Keratinocyte (primary cell): Measurements from ENCODE around the gene CNTNAP5. TPM values are rescaled to one million over a fixed set of nuclear protein-coding genes. Genes with fewer than 3 reads are reported as not detected.

Source experiments
- DNase-seq: peaks from one replicate; pipeline ENCODE4 v3.0.0-alpha.2; 2011; ENCODE audit warnings: low read depth, missing footprints, low spot score
- FAIRE-seq: peaks from 2 replicates; lab custom pipeline; 2011; peaks lifted over from hg19 to GRCh38; lab: Jason Lieb, UNC
- H2AFZ ChIP-seq: 2 replicates; pipeline ENCODE4 v1.6.0; 2012; ENCODE audit warnings: low read length, control low read depth, inconsistent platforms; ENCODE audit not compliant: control insufficient read depth
- H3K27ac ChIP-seq: 2 replicates; pipeline ENCODE4 v1.5.1; 2011; ENCODE audit warnings: low read length; ENCODE audit not compliant: control insufficient read depth, insufficient read depth
- H3K27me3 ChIP-seq: 3 replicates; pipeline ENCODE4 v1.6.0; 2011; ENCODE audit warnings: low read length; ENCODE audit not compliant: control insufficient read depth, insufficient read depth; ENCODE audit errors: extremely low read depth
- H3K36me3 ChIP-seq, 2 experiments: 2 replicates in 1 of 2; 3 replicates in 1 of 2; pipeline ENCODE4 v1.5.1; 2011; ENCODE audit warnings: low read length in 2 of 2, mild to moderate bottlenecking in 1 of 2; ENCODE audit not compliant: control insufficient read depth in 2 of 2, insufficient read depth in 2 of 2; ENCODE audit errors: extremely low read depth in 1 of 2
- H3K4me1 ChIP-seq: 3 replicates; pipeline ENCODE4 v1.5.1; 2011; ENCODE audit warnings: low read length; ENCODE audit not compliant: control insufficient read depth, insufficient read depth; ENCODE audit errors: extremely low read depth
- H3K4me2 ChIP-seq: 3 replicates; pipeline ENCODE4 v1.6.0; 2011; ENCODE audit warnings: low read depth, low read length; ENCODE audit not compliant: control insufficient read depth, insufficient read depth; ENCODE audit errors: extremely low read depth
- H3K4me3 ChIP-seq, 3 experiments: fragments of 200-600 bp in 1 of 3; sonication (generic) in 1 of 3; 2 replicates in 2 of 3; 3 replicates in 1 of 3; pipeline ENCODE4 v1.5.1; 2011 to 2016; ENCODE audit warnings: low read length in 3 of 3, mild to moderate bottlenecking in 3 of 3, control low read depth in 2 of 3, inconsistent platforms in 1 of 3, low read depth in 1 of 3, mixed read lengths in 1 of 3, mixed run types in 1 of 3, moderate library complexity in 1 of 3; ENCODE audit not compliant: control insufficient read depth in 2 of 3, insufficient read depth in 2 of 3; ENCODE audit errors: extremely low read depth in 1 of 3
- H3K79me2 ChIP-seq: 2 replicates; pipeline ENCODE4 v1.6.0; 2012; ENCODE audit warnings: low read length; ENCODE audit not compliant: control insufficient read depth, insufficient read depth
- H3K9ac ChIP-seq: 3 replicates; pipeline ENCODE4 v1.6.0; 2011; ENCODE audit warnings: low read length; ENCODE audit not compliant: control insufficient read depth, insufficient read depth; ENCODE audit errors: extremely low read depth
- H3K9me1 ChIP-seq: 3 replicates; pipeline ENCODE4 v1.6.0; 2011; ENCODE audit warnings: low read length; ENCODE audit not compliant: control insufficient read depth, insufficient read depth; ENCODE audit errors: extremely low read depth
- H3K9me3 ChIP-seq: 2 replicates; pipeline ENCODE4 v1.5.1; 2012; ENCODE audit warnings: low read depth, low read length; ENCODE audit not compliant: control insufficient read depth
- H4K20me1 ChIP-seq: 3 replicates; pipeline ENCODE4 v1.6.0; 2011; ENCODE audit warnings: low read length; ENCODE audit not compliant: control insufficient read depth, insufficient read depth; ENCODE audit errors: extremely low read depth
- CTCF ChIP-seq, 3 experiments: IDR thresholded peaks in 1 of 3; conservative IDR thresholded peaks in 1 of 3; optimal IDR thresholded peaks in 1 of 3; 2 replicates in 2 of 3; 3 replicates in 1 of 3; pipeline versions ENCODE3 to v1.5.1; 2011; ENCODE audit warnings: low read length in 3 of 3, mild to moderate bottlenecking in 3 of 3, moderate library complexity in 2 of 3, control low read depth in 1 of 3, inconsistent platforms in 1 of 3; ENCODE audit not compliant: insufficient read depth in 2 of 3; ENCODE audit errors: extremely low read depth in 1 of 3
- EZH2 ChIP-seq: IDR thresholded peaks from one replicate; pipeline ENCODE4 v1.6.1; 2012; ENCODE audit warnings: inconsistent platforms, mild to moderate bottlenecking, low read length, moderate library complexity
- dilution Hi-C: fragments of 300-500 bp; cut with MboI; formaldehyde crosslinking; loops from one replicate; pipeline ENCODE4 v1.7.0; 2020; ENCODE audit warnings: low sequenced_read_pairs; ENCODE audit not compliant: extremely low pct_ligation_motif_present
- polyA plus RNA-seq, 5 experiments: library from polyadenylated mRNA; depleted of rRNA in 3 of 5; stranded (reverse) in 3 of 5; stranded (forward) in 1 of 5; unstranded in 1 of 5; fragments of >200 nt; gene quantifications; 1 replicate in 1 of 5; 2 replicates in 3 of 5; 3 replicates in 1 of 5; pipeline versions ENCODE4 v1.2.1 to v1.2.3, GENCODE V29; 2011 to 2012; ENCODE audit warnings: missing spikeins in 2 of 5, low read depth in 1 of 5, low replicate concordance in 1 of 5

Gene CNTNAP5
- polyA plus RNA-seq, 1 donor (not counting 4 experiments of a cell fraction or from before 2014, with no cell fraction given) = not detected

GRCh38 chr2:124626993-124627392 lies 601.9 kb downstream of the CNTNAP5 start:
- no peak overlapping the region for H3K4me3 ChIP-seq
- TF ChIP-seq EZH2 = no peak
- TF ChIP-seq CTCF (optimal IDR thresholded peaks at IDR 0.05 in 1 of 3, IDR thresholded peaks at IDR 0.05 in 1 of 3, conservative IDR thresholded peaks at IDR 0.05 in 1 of 3; ENCODE audit: extremely low read depth in 1 of 3, insufficient read depth in 2 of 3, low read length in 3 of 3) = no peak
- no peaks in the 10 kb centered on the region for H3K27me3 ChIP-seq
- H3K4me1 ChIP-seq = no peaks in the 10 kb centered on the region
- dilution Hi-C loops = no loop called here
- FAIRE-seq = no peak
- no peaks in the 10 kb centered on the region for H4K20me1 ChIP-seq
- H3K9me1 ChIP-seq = no peaks in the 10 kb centered on the region
- H3K79me2 ChIP-seq = no peaks in the 10 kb centered on the region
- H3K9ac ChIP-seq = no peak overlapping the region
- no peak overlapping the region for H3K27ac ChIP-seq
- H3K4me2 ChIP-seq = no peak overlapping the region
- no peaks in the 10 kb centered on the region for H3K36me3 ChIP-seq
- H3K9me3 ChIP-seq = no peaks in the 10 kb centered on the region
- H2AFZ ChIP-seq = no peak overlapping the region
- no peak for DNase-seq

- TF ChIP-seq EZH2 (no peak), CTCF (optimal IDR thresholded peaks at IDR 0.05 in 1 of 3, IDR thresholded peaks at IDR 0.05 in 1 of 3, conservative IDR thresholded peaks at IDR 0.05 in 1 of 3; ENCODE audit: extremely low read depth in 1 of 3, insufficient read depth in 2 of 3, low read length in 3 of 3) (no peak)
- no peaks in the 10 kb centered on the region for H3K4me1 ChIP-seq
- H3K27me3 ChIP-seq = no peaks in the 10 kb centered on the region
- H3K9me3 ChIP-seq = peaks cover 2% of the 10 kb centered on the region
- no peak overlapping the region for H3K4me3 ChIP-seq
- FAIRE-seq (no peak), DNase-seq (no peak)
- no peak overlapping the region for H3K9ac ChIP-seq
- H3K79me2 ChIP-seq = no peaks in the 10 kb centered on the region
- no peak overlapping the region for H2AFZ ChIP-seq
- no peak overlapping the region for H3K4me2 ChIP-seq
- H3K27ac ChIP-seq = no peak overlapping the region
- no peaks in the 10 kb centered on the region for H3K36me3 ChIP-seq
- no peaks in the 10 kb centered on the region for H4K20me1 ChIP-seq
- H3K9me1 ChIP-seq = no peaks in the 10 kb centered on the region
- dilution Hi-C loops = no loop called here
Observed at GRCh38 chr2:124633812-124634211, 608.7 kb downstream of the CNTNAP5 start.
